K562 (cell line): Measurements from ENCODE around the gene OPRD1. TPM values are rescaled to one million over a fixed set of nuclear protein-coding genes. Genes with fewer than 3 reads are reported as not detected.

Source experiments
- BDP1 ChIP-seq: IDR thresholded peaks from 3 replicates; pipeline ENCODE4 v1.6.1; 2011; ENCODE audit not compliant: insufficient read length, insufficient read depth
- EP300 ChIP-seq: IDR thresholded peaks from 2 replicates; pipeline ENCODE4 v1.6.1; 2012; ENCODE audit warnings: low read length, improper control_type of control experiment
- ETS2 ChIP-seq: IDR thresholded peaks from 2 replicates; pipeline ENCODE4 v1.6.1; 2016; ENCODE audit warnings: borderline replicate concordance, missing genetic modification characterization, mild to moderate bottlenecking, moderate library complexity, missing compliant biosample characterization; ENCODE audit not compliant: poor library complexity, severe bottlenecking
- GTF2A2 ChIP-seq: IDR thresholded peaks from 2 replicates; pipeline ENCODE4 v1.6.1; 2016; ENCODE audit warnings: mild to moderate bottlenecking, missing genetic modification characterization, missing compliant biosample characterization
- HDAC8 ChIP-seq: fragments of 450-650 bp; IDR thresholded peaks from 2 replicates; pipeline ENCODE4 v1.6.1; 2016; ENCODE audit warnings: mild to moderate bottlenecking, missing genetic modification characterization, moderate library complexity, missing compliant biosample characterization
- HMGN3 ChIP-seq: IDR thresholded peaks from 2 replicates; pipeline ENCODE4 v1.6.1; 2011; ENCODE audit warnings: borderline replicate concordance, low read depth, mild to moderate bottlenecking, mixed read lengths, low read length; ENCODE audit not compliant: insufficient read length; ENCODE audit errors: extremely low read depth
- IRF2 ChIP-seq: sonication (generic); formaldehyde crosslinking; IDR thresholded peaks from 2 replicates; pipeline ENCODE4 v1.8.1; 2022; ENCODE audit warnings: mild to moderate bottlenecking, missing genetic modification reagents
- LCOR ChIP-seq: sonication (generic); formaldehyde crosslinking; IDR thresholded peaks from 2 replicates; pipeline ENCODE4 v1.8.0; 2022; ENCODE audit warnings: mild to moderate bottlenecking, missing genetic modification reagents
- MNT ChIP-seq, 2 experiments: fragments of 450-650 bp; conservative IDR thresholded peaks; 2 replicates each; pipeline ENCODE4 v1.6.1; 2017; ENCODE audit warnings: mild to moderate bottlenecking in 2 of 2, moderate library complexity in 2 of 2
- RB1 ChIP-seq: fragments of 450-650 bp; IDR thresholded peaks from 2 replicates; pipeline ENCODE4 v1.6.1; 2017; ENCODE audit warnings: low read depth, mild to moderate bottlenecking
- RREB1 ChIP-seq: fragments of 250-450 bp; sonication (Bioruptor Pico); IDR thresholded peaks from 2 replicates; pipeline ENCODE4 v1.4.0; 2020
- SIRT6 ChIP-seq: IDR thresholded peaks from one replicate; pipeline ENCODE4 v1.6.1; 2012; ENCODE audit warnings: low read depth, mild to moderate bottlenecking, control low read depth, inconsistent platforms, low read length, moderate library complexity
- SNAPC5 ChIP-seq: fragments of 250-450 bp; sonication (Bioruptor Pico); IDR thresholded peaks from 2 replicates; pipeline ENCODE4 v1.8.0; 2021; ENCODE audit warnings: moderate library complexity, mild to moderate bottlenecking, inconsistent platforms
- TRIM28 ChIP-seq: fragments of 450-650 bp; IDR thresholded peaks from 2 replicates; pipeline ENCODE4 v1.6.1; 2017
- ZC3H8 ChIP-seq: fragments of 450-650 bp; IDR thresholded peaks from 2 replicates; pipeline ENCODE4 v1.6.1; 2017
- ZNF449 ChIP-seq: fragments of 250-450 bp; sonication (Bioruptor Pico); IDR thresholded peaks from 2 replicates; pipeline ENCODE4 v1.8.0; 2022; ENCODE audit warnings: moderate library complexity, mild to moderate bottlenecking, inconsistent platforms
- ZNF551 ChIP-seq: fragments of 250-450 bp; sonication (Bioruptor Pico); IDR thresholded peaks from 2 replicates; pipeline ENCODE4 v1.5.0; 2021; ENCODE audit warnings: mild to moderate bottlenecking, moderate library complexity
- ZNF586 ChIP-seq: fragments of 450-650 bp; formaldehyde crosslinking; conservative IDR thresholded peaks from 2 replicates; pipeline ENCODE4 v1.4.0; 2020; ENCODE audit warnings: mild to moderate bottlenecking, moderate library complexity
- polyA plus RNA-seq, 8 experiments: library from polyadenylated mRNA; depleted of rRNA in 4 of 8; stranded (reverse) in 5 of 8; unstranded in 3 of 8; fragments of >200 nt; fragmentation: Nextera tagmentation in 2 of 8; fragmentation: Illumina TruSeq in 1 of 8; extraction: Ambion mirVana in 2 of 8; extraction: Trizol in 1 of 8; gene quantifications; 2 replicates each; pipeline versions ENCODE4 v1.2.1 to v1.2.3, GENCODE V29; 2011 to 2014; ENCODE audit warnings: inconsistent platforms in 1 of 8, missing spikeins in 1 of 8
- total RNA-seq, 7 experiments: library from RNA; depleted of rRNA in 6 of 7; stranded (reverse); fragments of >200 nt in 6 of 7; fragmentation: Illumina TruSeq in 2 of 7; extraction: Trizol in 2 of 7; gene quantifications; 2 replicates each; pipeline versions ENCODE4 v1.2.1 to v1.2.3, GENCODE V29; 2011 to 2021; ENCODE audit warnings: low replicate concordance in 1 of 7
- TF ChIP-seq, protein P1 (sequence below): IDR thresholded peaks from 2 replicates; pipeline ENCODE4 v1.6.1; 2011; ENCODE audit not compliant: insufficient read length; ENCODE audit errors: extremely low read depth

OPRD1 gene
- total and polyA plus RNA-seq, 9 of the 15 experiments (the other 6 are each of a cell fraction or from before 2014, with no cell fraction given) = under 0.01 to 0.03 (median under 0.01) TPM; not detected in 6

DNA sequence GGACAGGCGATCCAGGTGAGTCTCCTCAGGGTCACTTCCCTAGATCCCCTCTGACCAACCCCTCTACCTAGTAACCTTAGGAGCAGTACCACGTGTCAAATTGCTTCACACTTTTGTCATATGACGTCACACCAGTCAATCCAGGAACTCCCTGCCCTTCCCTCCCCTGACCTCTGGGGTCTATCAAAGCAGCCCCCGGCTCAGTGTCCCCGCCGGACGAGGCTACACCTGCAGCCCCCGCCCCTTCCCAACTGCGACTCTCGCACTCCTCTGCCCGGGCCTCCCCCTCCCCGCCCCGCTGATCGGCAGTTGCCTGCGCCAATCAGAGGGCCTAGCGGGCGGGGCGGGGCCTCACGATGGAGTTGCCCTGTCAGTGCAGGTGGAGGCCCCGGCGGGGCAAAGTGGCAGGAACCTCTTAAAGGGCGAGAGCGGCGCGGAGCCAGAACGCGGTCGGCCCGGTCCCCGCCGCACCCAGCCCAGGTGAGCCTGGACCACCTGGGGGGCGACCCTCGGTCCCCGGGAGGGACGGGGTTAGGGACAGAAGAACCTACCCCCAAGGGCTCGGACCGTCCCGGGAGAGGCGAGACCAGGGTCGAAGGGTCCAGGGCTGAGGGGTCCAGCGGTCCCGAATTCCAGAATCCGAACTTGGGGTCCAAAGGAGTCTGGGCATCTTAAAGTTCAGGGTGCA, 74.9 kb downstream of the OPRD1 start (continued):
- TF ChIP-seq BDP1 (no peak), ETS2 (tag) (no peak), HDAC8 (peak; percentile 70), MNT (conservative IDR thresholded peaks at IDR 0.05) (peak; percentile 94), ZNF586 (CRISPR knock-in tag) (no peak), SNAPC5 (no peak), LCOR (CRISPR knock-in tag) (no peak; the same call in 1 of the 2 replicates), HMGN3 (peak; percentile 82), EP300 (no peak), SIRT6 (no peak), ZNF449 (no peak), IRF2 (no peak), GTF2A2 (tag) (no peak), ZNF551 (no peak), RREB1 (CRISPR knock-in tag) (no peak), ZC3H8 (no peak), RB1 (0 out of 2 replicates have a peak, but pooled peaks have one; percentile 60), TRIM28 (no peak)
- TF ChIP-seq, protein P1, sequence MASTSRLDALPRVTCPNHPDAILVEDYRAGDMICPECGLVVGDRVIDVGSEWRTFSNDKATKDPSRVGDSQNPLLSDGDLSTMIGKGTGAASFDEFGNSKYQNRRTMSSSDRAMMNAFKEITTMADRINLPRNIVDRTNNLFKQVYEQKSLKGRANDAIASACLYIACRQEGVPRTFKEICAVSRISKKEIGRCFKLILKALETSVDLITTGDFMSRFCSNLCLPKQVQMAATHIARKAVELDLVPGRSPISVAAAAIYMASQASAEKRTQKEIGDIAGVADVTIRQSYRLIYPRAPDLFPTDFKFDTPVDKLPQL = no peak
